Fibroblast of mammary gland (primary cell): ENCODE data around the gene FBN1.
A peak's percentile ranks its signal among the peaks of the same experiment; 100 is the strongest.

ENCODE experiments used
- DNase-seq: peaks from one replicate; pipeline ENCODE4 v3.0.0-alpha.2; 2010; ENCODE audit warnings: low read depth
- H3K4me3 ChIP-seq: 2 replicates; pipeline ENCODE4 v1.5.1; 2011; ENCODE audit warnings: low read depth, mild to moderate bottlenecking, low read length, moderate library complexity; ENCODE audit not compliant: control insufficient read depth
- TF ChIP-seq, protein P1 (sequence below): conservative IDR thresholded peaks from 2 replicates; pipeline ENCODE4 v1.5.1; 2011; ENCODE audit warnings: low read depth, low read length, inconsistent platforms; ENCODE audit not compliant: control insufficient read depth, insufficient read depth

Gene FBN1

DNA sequence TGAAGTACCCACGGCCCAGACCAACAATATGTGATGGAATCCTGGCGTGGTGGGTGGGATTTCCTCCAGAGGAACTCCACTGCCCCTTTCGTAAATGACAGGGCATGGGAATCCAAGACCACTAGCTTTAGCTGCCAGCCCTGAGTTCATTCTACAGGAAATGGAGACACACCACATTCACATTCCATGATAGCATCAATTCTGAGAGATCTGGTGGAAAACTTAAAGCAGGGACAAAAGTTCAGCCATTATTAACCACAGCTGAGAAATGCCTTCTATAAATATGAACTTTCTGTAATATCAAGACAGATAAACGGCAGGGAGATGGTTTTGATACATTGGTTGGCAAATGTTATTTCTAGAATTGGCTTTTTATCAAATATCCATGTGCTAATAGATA, 98.2 kb downstream of the FBN1 start:
- DNase-seq: peak; percentile 54
- TF ChIP-seq, protein P1, sequence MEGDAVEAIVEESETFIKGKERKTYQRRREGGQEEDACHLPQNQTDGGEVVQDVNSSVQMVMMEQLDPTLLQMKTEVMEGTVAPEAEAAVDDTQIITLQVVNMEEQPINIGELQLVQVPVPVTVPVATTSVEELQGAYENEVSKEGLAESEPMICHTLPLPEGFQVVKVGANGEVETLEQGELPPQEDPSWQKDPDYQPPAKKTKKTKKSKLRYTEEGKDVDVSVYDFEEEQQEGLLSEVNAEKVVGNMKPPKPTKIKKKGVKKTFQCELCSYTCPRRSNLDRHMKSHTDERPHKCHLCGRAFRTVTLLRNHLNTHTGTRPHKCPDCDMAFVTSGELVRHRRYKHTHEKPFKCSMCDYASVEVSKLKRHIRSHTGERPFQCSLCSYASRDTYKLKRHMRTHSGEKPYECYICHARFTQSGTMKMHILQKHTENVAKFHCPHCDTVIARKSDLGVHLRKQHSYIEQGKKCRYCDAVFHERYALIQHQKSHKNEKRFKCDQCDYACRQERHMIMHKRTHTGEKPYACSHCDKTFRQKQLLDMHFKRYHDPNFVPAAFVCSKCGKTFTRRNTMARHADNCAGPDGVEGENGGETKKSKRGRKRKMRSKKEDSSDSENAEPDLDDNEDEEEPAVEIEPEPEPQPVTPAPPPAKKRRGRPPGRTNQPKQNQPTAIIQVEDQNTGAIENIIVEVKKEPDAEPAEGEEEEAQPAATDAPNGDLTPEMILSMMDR: no peak
- H3K4me3 ChIP-seq: no peak overlapping the region

- no peak for DNase-seq
- H3K4me3 ChIP-seq: no peak overlapping the region
- TF ChIP-seq, protein P1: no peak
These were observed 99.2 kb downstream of the FBN1 start for GRCh38 chr15:48546296-48546695.

- no peak overlapping the region for H3K4me3 ChIP-seq
- TF ChIP-seq, protein P1: no peak
- peak; percentile 38 for DNase-seq
These were observed 100.7 kb downstream of the FBN1 start for GRCh38 chr15:48544778-48545177.

- peak overlapping the region; percentile 37 for H3K4me3 ChIP-seq
- DNase-seq: peak; percentile 94
These were observed 103.9 kb downstream of the FBN1 start for GRCh38 chr15:48541341-48542278.

DNA sequence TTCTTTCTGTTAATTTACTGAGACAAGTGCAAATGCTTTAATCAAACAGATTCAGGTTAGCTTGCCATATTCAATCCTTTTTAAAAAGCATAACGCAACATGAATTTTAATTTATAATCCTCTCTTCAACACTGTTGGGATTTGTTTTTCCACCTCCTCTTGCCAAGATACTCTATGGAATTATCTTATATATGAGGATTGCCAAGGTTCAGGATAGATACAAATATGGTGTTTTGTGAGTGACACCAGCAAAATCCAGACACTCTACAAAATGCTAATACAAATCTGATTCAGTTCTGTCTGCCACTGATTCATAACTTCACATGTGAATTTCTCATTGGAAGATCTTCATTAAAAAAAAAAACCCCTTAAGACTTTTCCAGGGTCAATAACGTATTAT, 104.8 kb downstream of the FBN1 start:
- TF ChIP-seq, protein P1: no peak
- DNase-seq: no peak
- H3K4me3 ChIP-seq: no peak overlapping the region

More at GRCh38 chr15:48541341-48542278, 103.9 kb downstream of the FBN1 start:
- TF ChIP-seq, protein P1: no peak

- TF ChIP-seq, protein P1: no peak
- no peak overlapping the region for H3K4me3 ChIP-seq
- no peak for DNase-seq
These were observed 106.6 kb downstream of the FBN1 start for GRCh38 chr15:48538941-48539340.
